Activated naive CD4-positive, alpha-beta T cell (primary cell): ENCODE results near the gene SEL1L.
"Not testable (repeated sequence)": the region's sequence is repeated elsewhere in the genome, so short reads cannot be mapped to it uniquely, and the experiment has no call there.

ENCODE experiments used
- DNase-seq, 4 experiments: peaks; one replicate each; lab custom pipeline; 2025; lab: John Stamatoyannopoulos, UW

Gene SEL1L

GRCh38 chr14:81525129-81525528 lies 8.5 kb downstream of the SEL1L start:
- no peak for DNase-seq

- no peak for DNase-seq
These were observed 10.0 kb downstream of the SEL1L start for GRCh38 chr14:81523616-81524015.

GRCh38 chr14:81523016-81523415 lies 10.6 kb downstream of the SEL1L start:
- no peak for DNase-seq

GRCh38 chr14:81521356-81521755 lies 12.3 kb downstream of the SEL1L start:
- no peak for DNase-seq

GRCh38 chr14:81519200-81520011 lies 14.2 kb downstream of the SEL1L start:
- DNase-seq, result no peak

GRCh38 chr14:81517798-81518398 lies 15.8 kb downstream of the SEL1L start:
- DNase-seq, result no peak

- no peak for DNase-seq
These were observed 16.5 kb downstream of the SEL1L start for GRCh38 chr14:81516986-81517797.

- DNase-seq, result not testable (repeated sequence)
These were observed 17.7 kb downstream of the SEL1L start for GRCh38 chr14:81515927-81516326.

- not testable (repeated sequence) for DNase-seq
These were observed 20.8 kb downstream of the SEL1L start for GRCh38 chr14:81512826-81513225.

GRCh38 chr14:81511111-81511904 lies 22.3 kb downstream of the SEL1L start:
- DNase-seq, result no peak

- DNase-seq, result no peak
These were observed 23.7 kb downstream of the SEL1L start for GRCh38 chr14:81509838-81510452.

GRCh38 chr14:81509321-81509720 lies 24.3 kb downstream of the SEL1L start:
- DNase-seq, result no peak

GRCh38 chr14:81506487-81506886 lies 27.2 kb downstream of the SEL1L start:
- DNase-seq, result no peak

GRCh38 chr14:81504864-81505263 lies 28.8 kb downstream of the SEL1L start:
- no peak for DNase-seq

- no peak for DNase-seq
These were observed 47.9 kb downstream of the SEL1L start for GRCh38 chr14:81485781-81486180.

GRCh38 chr14:81485372-81485771 lies 48.3 kb downstream of the SEL1L start:
- DNase-seq, result no peak

- no peak for DNase-seq
These were observed 49.5 kb downstream of the SEL1L start for GRCh38 chr14:81484120-81484519.

GRCh38 chr14:81480741-81481140 lies 52.9 kb downstream of the SEL1L start:
- DNase-seq, result no peak

GRCh38 chr14:81478446-81478845 lies 55.2 kb downstream of the SEL1L start:
- no peak for DNase-seq

GRCh38 chr14:81476816-81477215 lies 56.8 kb downstream of the SEL1L start:
- DNase-seq, result no peak

GRCh38 chr14:81474685-81475324 lies 58.8 kb downstream of the SEL1L start:
- no peak for DNase-seq
